HG02970 (cell line): ENCODE results near the gene RNF113B.

ENCODE experiments used
- ATAC-seq: cut with Tn5 transposase; IDR thresholded peaks from one replicate; pipeline ENCODE4 v1.9.1; 2021; ENCODE audit warnings: mild to moderate bottlenecking, moderate library complexity, moderate number of reproducible peaks; ENCODE audit not compliant: unreplicated experiment, low FRiP score

RNF113B gene

GRCh38 chr13:98143157-98143553 is 33.9 kb downstream of the RNF113B start:
- ATAC-seq, result peak; percentile 15

GRCh38 chr13:98142380-98143156 is 34.5 kb downstream of the RNF113B start, which contains the start of gene FARP1:
FARP1 (plus strand) TSS chr13:98143094; CDS start chr13:98213243, 70,149 bp downstream.
- ATAC-seq, result peak; percentile 75

DNA sequence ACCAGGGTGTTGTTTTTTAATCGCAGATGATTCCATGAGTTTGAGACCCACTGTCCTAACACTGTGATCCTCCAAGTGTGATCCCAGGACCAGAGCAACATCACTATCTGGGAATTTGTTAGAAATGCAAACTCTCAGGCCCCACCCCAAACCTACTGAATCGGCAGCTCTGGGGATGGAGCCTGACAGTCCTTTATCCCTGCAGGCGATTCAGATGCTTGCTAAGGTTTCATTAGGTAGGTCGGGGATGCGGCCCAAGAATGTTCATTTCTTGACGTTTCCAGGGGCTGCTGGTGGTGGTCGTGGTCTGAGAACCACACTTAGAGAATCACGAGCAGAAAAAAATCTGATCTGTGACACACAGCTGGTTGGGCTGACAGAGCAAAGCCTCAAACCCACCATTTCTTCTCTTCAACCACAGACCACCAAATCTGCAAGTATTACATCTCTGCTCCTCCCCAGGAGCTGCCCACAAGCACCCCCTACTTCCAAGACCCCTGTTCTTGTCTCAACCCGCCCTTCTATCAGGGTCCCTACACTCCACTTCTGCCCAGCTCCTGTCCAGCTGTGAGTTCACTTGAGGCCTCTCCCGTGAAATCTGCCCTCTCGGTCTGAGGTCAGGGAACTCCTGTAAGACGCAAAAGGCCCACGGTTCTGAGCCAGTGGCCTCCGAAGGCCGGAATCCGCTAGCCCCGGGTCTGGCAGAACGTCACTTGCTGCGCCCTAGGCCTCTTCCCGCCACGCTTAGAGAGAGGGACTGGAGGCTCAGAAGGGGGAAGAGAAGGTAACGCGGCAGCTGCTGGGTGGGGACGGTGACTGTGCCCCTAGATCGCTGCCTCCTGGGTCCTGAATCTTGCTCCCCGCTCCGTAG is 35.3 kb downstream of the RNF113B start:
- no peak for ATAC-seq

DNA sequence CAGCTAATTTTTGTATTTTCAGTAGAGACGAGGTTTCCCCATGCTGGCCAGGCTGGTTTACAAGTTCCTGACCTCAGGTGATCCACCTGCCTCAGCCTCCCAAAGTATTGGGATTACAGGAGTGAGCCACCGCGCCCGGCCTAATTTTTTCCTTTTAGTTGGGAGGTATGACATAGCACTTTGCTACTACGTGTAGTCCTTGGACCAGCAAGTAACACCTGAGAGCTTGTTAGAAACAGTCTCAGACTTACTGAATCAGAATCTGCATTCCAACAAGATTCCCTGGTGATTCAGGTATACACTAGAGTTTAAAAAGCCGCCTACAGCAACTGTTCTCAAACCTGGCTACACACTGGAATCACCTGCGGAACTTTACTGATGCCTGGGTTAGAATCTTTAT is 36.0 kb downstream of the RNF113B start:
- no peak for ATAC-seq

- ATAC-seq, result no peak
Observed at GRCh38 chr13:98134901-98135300, 42.2 kb downstream of the RNF113B start.

DNA sequence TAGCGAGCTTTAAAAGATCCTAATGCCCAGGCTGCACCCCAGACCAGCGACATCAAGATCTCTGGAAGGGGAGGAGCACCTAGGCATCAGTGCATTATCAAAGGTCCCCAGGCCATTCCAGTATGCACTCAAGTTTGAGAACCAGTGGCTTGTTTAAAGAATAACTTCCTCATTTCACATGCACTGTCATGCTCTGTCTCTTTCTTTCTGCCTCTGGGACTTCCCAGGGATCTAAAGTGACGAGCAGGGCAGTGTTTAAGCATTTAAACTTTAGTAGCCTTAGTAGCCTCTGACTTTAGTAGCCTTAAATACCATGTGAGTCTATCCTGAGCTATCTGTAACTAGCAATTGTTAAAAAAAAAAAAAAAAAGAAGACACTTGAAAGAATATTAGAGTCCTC is 43.1 kb downstream of the RNF113B start:
- ATAC-seq, result peak; percentile 65

- no peak for ATAC-seq
Observed at GRCh38 chr13:98129059-98129746, 47.9 kb downstream of the RNF113B start.
